Measurements from ENCODE around the gene CAND2.

Gene CAND2

GRCh38 chr3:12815078-12815477 lies 18.6 kb downstream of the CAND2 start:
- Histone ChIP-seq H2AFZ (ENCODE audit: low read depth, low read length) (no peak overlapping the region), H3K4me2 (ENCODE audit: low read length) (no peak overlapping the region), H3K9ac (ENCODE audit: low read length) (no peak overlapping the region), H3K36me3 (replicated peaks; ENCODE audit: low read depth, low read length) (no peaks in the 10 kb centered on the region), H3K4me3 (ENCODE audit: low read length) (no peak overlapping the region), H3K79me2 (ENCODE audit: low read length) (no peaks in the 10 kb centered on the region), H3K9me3 (ENCODE audit: insufficient read depth, low read length) (no peaks in the 10 kb centered on the region), H3K4me1 (ENCODE audit: low read length) (peaks cover 16% of the 10 kb centered on the region), H3K27ac (ENCODE audit: low read length) (no peak overlapping the region), H4K20me1 (ENCODE audit: insufficient read depth, low read length) (no peaks in the 10 kb centered on the region), H3K27me3 (ENCODE audit: low read depth, low read length) (no peaks in the 10 kb centered on the region)
- TF ChIP-seq CTCF (IDR thresholded peaks at IDR 0.05; ENCODE audit: low read depth, low read length) (no peak), EZH2phosphoT487 (IDR thresholded peaks at IDR 0.05; ENCODE audit: low read depth) (no peak)

- Histone ChIP-seq H3K79me2 (ENCODE audit: low read length) (no peaks in the 10 kb centered on the region), H3K27me3 (ENCODE audit: low read depth, low read length) (no peaks in the 10 kb centered on the region), H3K9ac (ENCODE audit: low read length) (no peak overlapping the region)
These were observed 19.2 kb downstream of the CAND2 start for GRCh38 chr3:12815719-12816118.

GRCh38 chr3:12816521-12817342 lies 20.3 kb downstream of the CAND2 start:
- H3K4me1 ChIP-seq (ENCODE audit: low read length) = peaks cover 10% of the 10 kb centered on the region
- H3K36me3 ChIP-seq (replicated peaks; ENCODE audit: low read depth, low read length) = no peaks in the 10 kb centered on the region
- no peaks in the 10 kb centered on the region for H4K20me1 ChIP-seq (ENCODE audit: insufficient read depth, low read length)
- no peak overlapping the region for H3K4me3 ChIP-seq (ENCODE audit: low read length)
- TF ChIP-seq CTCF (IDR thresholded peaks at IDR 0.05; ENCODE audit: low read depth, low read length) = no peak
- no peak for TF ChIP-seq EZH2phosphoT487 (IDR thresholded peaks at IDR 0.05; ENCODE audit: low read depth)
- no peak overlapping the region for H3K4me2 ChIP-seq (ENCODE audit: low read length)
- H3K27ac ChIP-seq (ENCODE audit: low read length) = no peak overlapping the region
- H3K27me3 ChIP-seq (ENCODE audit: low read depth, low read length) = no peaks in the 10 kb centered on the region
- no peaks in the 10 kb centered on the region for H3K9me3 ChIP-seq (ENCODE audit: insufficient read depth, low read length)
- H2AFZ ChIP-seq (ENCODE audit: low read depth, low read length) = no peak overlapping the region
- no peak overlapping the region for H3K9ac ChIP-seq (ENCODE audit: low read length)
- H3K79me2 ChIP-seq (ENCODE audit: low read length) = no peaks in the 10 kb centered on the region

More at GRCh38 chr3:12815719-12816118, 19.2 kb downstream of the CAND2 start:
- Histone ChIP-seq H3K27ac (ENCODE audit: low read length) (no peak overlapping the region), H3K9me3 (ENCODE audit: insufficient read depth, low read length) (no peaks in the 10 kb centered on the region), H3K4me2 (ENCODE audit: low read length) (no peak overlapping the region), H3K4me1 (ENCODE audit: low read length) (peaks cover 13% of the 10 kb centered on the region), H3K36me3 (replicated peaks; ENCODE audit: low read depth, low read length) (no peaks in the 10 kb centered on the region), H3K4me3 (ENCODE audit: low read length) (no peak overlapping the region), H2AFZ (ENCODE audit: low read depth, low read length) (no peak overlapping the region), H4K20me1 (ENCODE audit: insufficient read depth, low read length) (no peaks in the 10 kb centered on the region)
- TF ChIP-seq EZH2phosphoT487 (IDR thresholded peaks at IDR 0.05; ENCODE audit: low read depth) (no peak), CTCF (IDR thresholded peaks at IDR 0.05; ENCODE audit: low read depth, low read length) (no peak)

GRCh38 chr3:12817343-12817710 lies 20.8 kb downstream of the CAND2 start:
- Histone ChIP-seq H4K20me1 (ENCODE audit: insufficient read depth, low read length) (no peaks in the 10 kb centered on the region), H3K4me3 (ENCODE audit: low read length) (no peak overlapping the region), H2AFZ (ENCODE audit: low read depth, low read length) (no peak overlapping the region), H3K4me1 (ENCODE audit: low read length) (peaks cover 10% of the 10 kb centered on the region), H3K36me3 (replicated peaks; ENCODE audit: low read depth, low read length) (no peaks in the 10 kb centered on the region), H3K9me3 (ENCODE audit: insufficient read depth, low read length) (no peaks in the 10 kb centered on the region), H3K79me2 (ENCODE audit: low read length) (no peaks in the 10 kb centered on the region), H3K27ac (ENCODE audit: low read length) (no peak overlapping the region), H3K4me2 (ENCODE audit: low read length) (no peak overlapping the region), H3K9ac (ENCODE audit: low read length) (no peak overlapping the region), H3K27me3 (ENCODE audit: low read depth, low read length) (no peaks in the 10 kb centered on the region)
- no peak for TF ChIP-seq EZH2phosphoT487 (IDR thresholded peaks at IDR 0.05; ENCODE audit: low read depth)

All from OCI-LY3 (cell line).